ENCODE results near the gene PIAS1.
A peak's percentile ranks its signal among the peaks of the same experiment; 100 is the strongest.
"Not testable (repeated sequence)": the region's sequence is repeated elsewhere in the genome, so short reads cannot be mapped to it uniquely, and the experiment has no call there.

PIAS1 gene

GRCh38 chr15:68221530-68222431 is 167.7 kb downstream of the PIAS1 start:
- DNase-seq = not testable (repeated sequence)

GRCh38 chr15:68222432-68222743 is 168.3 kb downstream of the PIAS1 start:
- DNase-seq = not testable (repeated sequence)

- DNase-seq = no peak
Measured at GRCh38 chr15:68223171-68223570, 169.1 kb downstream of the PIAS1 start.

GRCh38 chr15:68224108-68224507 is 170.0 kb downstream of the PIAS1 start:
- DNase-seq = no peak

- DNase-seq = no peak
Measured at GRCh38 chr15:68224546-68225250, 170.6 kb downstream of the PIAS1 start.

- not testable (repeated sequence) for DNase-seq
Measured at GRCh38 chr15:68225442-68225841, 171.3 kb downstream of the PIAS1 start.

GRCh38 chr15:68227643-68228142 is 173.6 kb downstream of the PIAS1 start:
- DNase-seq = no peak

- DNase-seq = peak; percentile 24
Measured at GRCh38 chr15:68228143-68228970, 174.2 kb downstream of the PIAS1 start.

- DNase-seq = peak; percentile 12
Measured at GRCh38 chr15:68228971-68229385, 174.9 kb downstream of the PIAS1 start.

GRCh38 chr15:68229386-68230156 is 175.5 kb downstream of the PIAS1 start, which contains the start of gene CLN6:
Gene CLN6, minus strand, starts transcription at chr15:68229728. Its CDS starts 144 bp downstream, at chr15:68229584.
- DNase-seq = peak; percentile 92

- DNase-seq = no peak
Measured at GRCh38 chr15:68230157-68231100, 176.3 kb downstream of the PIAS1 start.

GRCh38 chr15:68231102-68231818 is 177.1 kb downstream of the PIAS1 start:
- no peak for DNase-seq

GRCh38 chr15:68232449-68232848 is 178.3 kb downstream of the PIAS1 start:
- peak; percentile 36 for DNase-seq

- DNase-seq = peak; percentile 38
Measured at GRCh38 chr15:68232937-68233336, 178.8 kb downstream of the PIAS1 start.

- no peak for DNase-seq
Measured at GRCh38 chr15:68234060-68234459, 179.9 kb downstream of the PIAS1 start.

GRCh38 chr15:68234520-68234919 is 180.4 kb downstream of the PIAS1 start:
- not testable (repeated sequence) for DNase-seq

- DNase-seq = no peak
Measured at GRCh38 chr15:68235022-68235421, 180.9 kb downstream of the PIAS1 start.

- no peak for DNase-seq
Measured at GRCh38 chr15:68239025-68239424, 184.9 kb downstream of the PIAS1 start.

GRCh38 chr15:68241088-68241935 is 187.2 kb downstream of the PIAS1 start:
- no peak for DNase-seq
